Neutrophil (primary cell): Measurements from ENCODE around the gene ITGA1.

Experiments used
- H3K27ac ChIP-seq: fragments of 200-600 bp; sonication (generic); 2 replicates; pipeline ENCODE4 v1.5.1; 2016; ENCODE audit warnings: mild to moderate bottlenecking, moderate library complexity
- H3K27me3 ChIP-seq: fragments of 200-600 bp; sonication (generic); 2 replicates; pipeline ENCODE4 v1.6.0; 2016; ENCODE audit warnings: mild to moderate bottlenecking
- H3K36me3 ChIP-seq: fragments of 200-600 bp; sonication (generic); 2 replicates; pipeline ENCODE4 v1.5.1; 2017
- H3K4me1 ChIP-seq, 2 experiments: fragments of 200-600 bp in 1 of 2; sonication (generic) in 1 of 2; 1 replicate in 1 of 2; 2 replicates in 1 of 2; pipeline versions ENCODE4 v1.5.1 to v1.6.1; 2013 to 2016; ENCODE audit warnings: low read depth in 1 of 2, low read length in 1 of 2, mild to moderate bottlenecking in 1 of 2, moderate library complexity in 1 of 2; ENCODE audit not compliant: control insufficient read depth in 1 of 2, insufficient read depth in 1 of 2
- H3K4me3 ChIP-seq, 2 experiments: fragments of 200-600 bp in 1 of 2; sonication (generic) in 1 of 2; 1 replicate in 1 of 2; 2 replicates in 1 of 2; pipeline ENCODE4 v1.5.1; 2013 to 2016; ENCODE audit warnings: low read depth in 1 of 2, low read length in 1 of 2, mild to moderate bottlenecking in 1 of 2, moderate library complexity in 1 of 2
- H3K9me3 ChIP-seq: fragments of 200-600 bp; sonication (generic); 2 replicates; pipeline ENCODE4 v1.5.1; 2016
- CTCF ChIP-seq: fragments of 200-600 bp; sonication (generic); IDR thresholded peaks from 2 replicates; pipeline ENCODE4 v1.5.1; 2016; ENCODE audit warnings: antibody characterized with exemption

ITGA1 gene

GRCh38 chr5:52883110-52883509, 95.4 kb downstream of the ITGA1 start:
- Histone ChIP-seq H3K4me1 (no peaks in the 10 kb centered on the region), H3K4me3 (no peak overlapping the region)

GRCh38 chr5:52884453-52884852, 96.7 kb downstream of the ITGA1 start:
- no peaks in the 10 kb centered on the region for H3K36me3 ChIP-seq
- no peaks in the 10 kb centered on the region for H3K4me1 ChIP-seq
- no peaks in the 10 kb centered on the region for H3K27me3 ChIP-seq
- no peaks in the 10 kb centered on the region for H3K9me3 ChIP-seq
- H3K27ac ChIP-seq = no peak overlapping the region
- no peak for TF ChIP-seq CTCF
- no peak overlapping the region for H3K4me3 ChIP-seq

More at GRCh38 chr5:52883110-52883509, 95.4 kb downstream of the ITGA1 start:
- H3K36me3 ChIP-seq = no peaks in the 10 kb centered on the region
- H3K27me3 ChIP-seq = no peaks in the 10 kb centered on the region
- TF ChIP-seq CTCF = no peak
- no peaks in the 10 kb centered on the region for H3K9me3 ChIP-seq
- no peak overlapping the region for H3K27ac ChIP-seq

GRCh38 chr5:52885614-52886013, 97.9 kb downstream of the ITGA1 start:
- TF ChIP-seq CTCF = no peak
- Histone ChIP-seq H3K36me3 (no peaks in the 10 kb centered on the region), H3K27me3 (no peaks in the 10 kb centered on the region), H3K27ac (no peak overlapping the region), H3K4me1 (no peaks in the 10 kb centered on the region), H3K4me3 (no peak overlapping the region), H3K9me3 (no peaks in the 10 kb centered on the region)

- Histone ChIP-seq H3K4me1 (no peaks in the 10 kb centered on the region), H3K36me3 (no peaks in the 10 kb centered on the region), H3K4me3 (no peak overlapping the region), H3K27ac (no peak overlapping the region), H3K9me3 (no peaks in the 10 kb centered on the region), H3K27me3 (no peaks in the 10 kb centered on the region)
- TF ChIP-seq CTCF = no peak
These were observed 98.5 kb downstream of the ITGA1 start for GRCh38 chr5:52886206-52886605.

GRCh38 chr5:52887066-52887465, 99.3 kb downstream of the ITGA1 start:
- H3K4me1 ChIP-seq = no peaks in the 10 kb centered on the region
- no peak overlapping the region for H3K4me3 ChIP-seq
- TF ChIP-seq CTCF = no peak
- no peaks in the 10 kb centered on the region for H3K9me3 ChIP-seq
- H3K36me3 ChIP-seq = no peaks in the 10 kb centered on the region
- H3K27ac ChIP-seq = no peak overlapping the region
- no peaks in the 10 kb centered on the region for H3K27me3 ChIP-seq

GRCh38 chr5:52888363-52888762, 100.6 kb downstream of the ITGA1 start:
- Histone ChIP-seq H3K4me3 (no peak overlapping the region), H3K36me3 (no peaks in the 10 kb centered on the region), H3K9me3 (no peaks in the 10 kb centered on the region), H3K27me3 (no peaks in the 10 kb centered on the region), H3K4me1 (no peaks in the 10 kb centered on the region), H3K27ac (no peak overlapping the region)
- no peak for TF ChIP-seq CTCF
